Suprapubic skin (tissue), 4 donors: ENCODE data around the gene ZNRF3. TPM values are rescaled to one million over a fixed set of nuclear protein-coding genes. Genes with fewer than 3 reads are reported as not detected.

ENCODE experiments used
- DNase-seq, 2 donors: peaks; one replicate each; pipeline ENCODE4 v3.0.0-alpha.2; 2019; ENCODE audit warnings: low spot score in 2 of 2
- H3K27ac ChIP-seq: fragments of 200-600 bp; sonication (generic); one replicate; pipeline ENCODE4 v1.5.1; 2019
- H3K27me3 ChIP-seq: fragments of 200-600 bp; sonication (generic); one replicate; pipeline ENCODE4 v1.5.1; 2019
- H3K36me3 ChIP-seq: fragments of 200-600 bp; sonication (generic); one replicate; pipeline ENCODE4 v1.5.1; 2019
- H3K4me1 ChIP-seq: fragments of 200-600 bp; sonication (generic); one replicate; pipeline ENCODE4 v1.5.1; 2019
- H3K4me3 ChIP-seq: fragments of 200-600 bp; sonication (generic); one replicate; pipeline ENCODE4 v1.5.1; 2019; ENCODE audit warnings: mild to moderate bottlenecking
- H3K9me3 ChIP-seq: fragments of 200-600 bp; sonication (generic); one replicate; pipeline ENCODE4 v1.5.1; 2019
- EP300 ChIP-seq: sonication (generic); formaldehyde crosslinking; IDR thresholded peaks from one replicate; pipeline ENCODE4 v1.6.1; 2017; ENCODE audit warnings: antibody characterized with exemption
- POLR2A ChIP-seq, 2 donors: fragments of 450-650 bp; IDR thresholded peaks; one replicate each; pipeline ENCODE4 v1.6.1; 2017; ENCODE audit warnings: antibody characterized with exemption in 2 of 2, mild to moderate bottlenecking in 2 of 2, moderate library complexity in 2 of 2
- POLR2AphosphoS5 ChIP-seq, 3 donors: sonication (generic); formaldehyde crosslinking; IDR thresholded peaks; one replicate each; pipeline ENCODE4 v1.6.1; 2017; ENCODE audit warnings: antibody characterized with exemption in 3 of 3
- WGBS: methylation state at CpG from one replicate; pipeline ENCODE4 v1.1.5; 2018; 5-methylcytosine and 5-hydroxymethylcytosine counted together
- total RNA-seq, 4 donors: library from RNA; depleted of rRNA; stranded (reverse); fragments of >200 nt; gene quantifications; one replicate each; pipeline ENCODE4 v1.1.0, GENCODE V29; 2016
- TF ChIP-seq, protein P1 (sequence below), 2 donors: fragments of 200-600 bp in 1 of 2; fragments of 450-650 bp in 1 of 2; sonication (generic) in 1 of 2; IDR thresholded peaks; one replicate each; pipeline ENCODE4 v1.5.1; 2016 to 2019; ENCODE audit warnings: antibody characterized with exemption in 2 of 2, mild to moderate bottlenecking in 1 of 2, moderate library complexity in 1 of 2

ZNRF3 gene
- total RNA-seq, 4 donors from 2014 or later = 13.3 to 20.7 (median 18.4) TPM

DNA sequence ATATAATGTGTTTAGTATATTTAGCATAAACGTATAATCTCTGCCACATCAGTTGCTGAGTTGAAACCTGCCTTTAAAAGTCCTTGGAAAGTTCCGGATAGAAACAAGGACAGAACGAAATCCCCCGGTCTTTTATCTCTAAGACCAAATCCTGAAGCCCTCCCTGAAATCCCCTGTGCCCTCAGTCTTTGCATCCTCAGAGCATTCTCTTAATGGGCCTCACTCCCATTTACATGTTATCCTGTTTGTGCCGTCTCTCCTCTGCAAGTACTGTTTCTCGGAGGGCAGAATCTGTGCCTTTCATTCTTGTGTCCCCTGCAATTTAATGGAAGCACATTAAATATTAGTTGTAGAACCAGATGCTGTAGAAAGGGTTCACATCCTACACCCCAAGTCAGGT lies 56.0 kb downstream of the ZNRF3 start:
- no peak overlapping the region for H3K27ac ChIP-seq
- no peak for DNase-seq
- 81% methylated on average over 6 of the region's 6 CpGs for WGBS
- no peaks in the 10 kb centered on the region for H3K27me3 ChIP-seq
- H3K4me3 ChIP-seq = no peak overlapping the region
- TF ChIP-seq EP300 (no peak), POLR2A (IDR thresholded peaks at IDR 0.05) (no peak), POLR2AphosphoS5 (IDR thresholded peaks at IDR 0.05) (no peak)
- TF ChIP-seq, protein P1, sequence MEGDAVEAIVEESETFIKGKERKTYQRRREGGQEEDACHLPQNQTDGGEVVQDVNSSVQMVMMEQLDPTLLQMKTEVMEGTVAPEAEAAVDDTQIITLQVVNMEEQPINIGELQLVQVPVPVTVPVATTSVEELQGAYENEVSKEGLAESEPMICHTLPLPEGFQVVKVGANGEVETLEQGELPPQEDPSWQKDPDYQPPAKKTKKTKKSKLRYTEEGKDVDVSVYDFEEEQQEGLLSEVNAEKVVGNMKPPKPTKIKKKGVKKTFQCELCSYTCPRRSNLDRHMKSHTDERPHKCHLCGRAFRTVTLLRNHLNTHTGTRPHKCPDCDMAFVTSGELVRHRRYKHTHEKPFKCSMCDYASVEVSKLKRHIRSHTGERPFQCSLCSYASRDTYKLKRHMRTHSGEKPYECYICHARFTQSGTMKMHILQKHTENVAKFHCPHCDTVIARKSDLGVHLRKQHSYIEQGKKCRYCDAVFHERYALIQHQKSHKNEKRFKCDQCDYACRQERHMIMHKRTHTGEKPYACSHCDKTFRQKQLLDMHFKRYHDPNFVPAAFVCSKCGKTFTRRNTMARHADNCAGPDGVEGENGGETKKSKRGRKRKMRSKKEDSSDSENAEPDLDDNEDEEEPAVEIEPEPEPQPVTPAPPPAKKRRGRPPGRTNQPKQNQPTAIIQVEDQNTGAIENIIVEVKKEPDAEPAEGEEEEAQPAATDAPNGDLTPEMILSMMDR (IDR thresholded peaks at IDR 0.05) = no peak
- H3K36me3 ChIP-seq = no peaks in the 10 kb centered on the region
- no peaks in the 10 kb centered on the region for H3K9me3 ChIP-seq
- no peaks in the 10 kb centered on the region for H3K4me1 ChIP-seq

DNA sequence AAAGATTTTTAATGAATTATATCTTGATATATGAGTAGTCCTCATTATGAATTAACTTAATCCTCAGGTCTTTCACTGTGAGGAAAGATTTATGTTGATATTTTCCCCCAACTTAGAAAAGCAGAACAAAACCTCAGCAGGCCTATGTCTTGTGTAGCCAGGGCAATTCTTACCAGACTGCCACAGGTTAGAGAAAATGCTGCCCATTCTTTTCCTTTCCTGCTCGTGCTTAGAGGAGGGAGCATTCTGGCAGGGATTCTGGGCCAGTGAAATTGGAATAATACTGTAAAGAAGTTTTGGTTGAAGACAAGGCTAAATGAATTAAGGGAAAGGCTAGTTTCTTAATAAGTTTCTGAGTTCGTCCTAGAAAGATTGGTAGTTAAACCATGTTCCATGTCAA lies 56.6 kb downstream of the ZNRF3 start:
- no peaks in the 10 kb centered on the region for H3K4me1 ChIP-seq
- TF ChIP-seq POLR2AphosphoS5 (IDR thresholded peaks at IDR 0.05) (no peak), EP300 (no peak), POLR2A (IDR thresholded peaks at IDR 0.05) (no peak)
- TF ChIP-seq, protein P1 (IDR thresholded peaks at IDR 0.05) = no peak

GRCh38 chr22:28940441-28940840 lies 57.1 kb downstream of the ZNRF3 start:
- no peak for DNase-seq
- Histone ChIP-seq H3K4me1 (no peaks in the 10 kb centered on the region), H3K36me3 (no peaks in the 10 kb centered on the region), H3K4me3 (no peak overlapping the region), H3K27me3 (no peaks in the 10 kb centered on the region), H3K27ac (no peak overlapping the region), H3K9me3 (no peaks in the 10 kb centered on the region)
- TF ChIP-seq EP300 (no peak), POLR2A (IDR thresholded peaks at IDR 0.05) (no peak), POLR2AphosphoS5 (IDR thresholded peaks at IDR 0.05) (no peak)
- TF ChIP-seq, protein P1 (IDR thresholded peaks at IDR 0.05) = no peak
- WGBS = 76% methylated on average over 5 of the region's 5 CpGs

More for the DNA sequence above, 56.6 kb downstream of the ZNRF3 start:
- Histone ChIP-seq H3K27ac (no peak overlapping the region), H3K4me3 (no peak overlapping the region), H3K36me3 (no peaks in the 10 kb centered on the region), H3K27me3 (no peaks in the 10 kb centered on the region), H3K9me3 (no peaks in the 10 kb centered on the region)
- DNase-seq = no peak
- WGBS = 46% methylated on average over 2 of the region's 2 CpGs

DNA sequence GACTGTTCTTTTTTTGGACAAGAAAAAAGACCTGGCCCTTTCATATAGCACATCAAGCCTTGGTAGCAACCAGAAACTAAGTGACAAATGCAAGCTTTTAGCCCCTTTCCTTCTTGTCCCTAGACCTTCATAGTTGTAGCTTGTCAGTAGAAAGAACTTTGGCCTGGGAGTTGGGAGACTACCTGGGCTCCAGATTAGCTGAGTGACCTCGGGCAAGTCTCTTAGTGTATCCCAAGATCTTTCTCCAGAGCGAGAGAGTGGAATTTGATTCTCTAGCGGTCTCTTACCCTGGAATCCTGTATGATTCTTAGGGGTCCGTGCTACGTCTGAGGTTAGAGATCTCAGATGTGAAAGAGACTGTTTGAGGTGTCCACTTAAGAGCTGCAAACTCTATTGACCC lies 59.0 kb downstream of the ZNRF3 start:
- no peak for DNase-seq
- H3K4me3 ChIP-seq = no peak overlapping the region
- H3K4me1 ChIP-seq = no peaks in the 10 kb centered on the region
- no peak overlapping the region for H3K27ac ChIP-seq
- no peaks in the 10 kb centered on the region for H3K36me3 ChIP-seq
- TF ChIP-seq POLR2AphosphoS5 (IDR thresholded peaks at IDR 0.05) (no peak), POLR2A (IDR thresholded peaks at IDR 0.05) (no peak), EP300 (no peak)
- TF ChIP-seq, protein P1 (IDR thresholded peaks at IDR 0.05) = no peak
- peaks cover 3% of the 10 kb centered on the region for H3K9me3 ChIP-seq
- WGBS = 97% methylated on average over 5 of the region's 5 CpGs
- no peaks in the 10 kb centered on the region for H3K27me3 ChIP-seq

DNA sequence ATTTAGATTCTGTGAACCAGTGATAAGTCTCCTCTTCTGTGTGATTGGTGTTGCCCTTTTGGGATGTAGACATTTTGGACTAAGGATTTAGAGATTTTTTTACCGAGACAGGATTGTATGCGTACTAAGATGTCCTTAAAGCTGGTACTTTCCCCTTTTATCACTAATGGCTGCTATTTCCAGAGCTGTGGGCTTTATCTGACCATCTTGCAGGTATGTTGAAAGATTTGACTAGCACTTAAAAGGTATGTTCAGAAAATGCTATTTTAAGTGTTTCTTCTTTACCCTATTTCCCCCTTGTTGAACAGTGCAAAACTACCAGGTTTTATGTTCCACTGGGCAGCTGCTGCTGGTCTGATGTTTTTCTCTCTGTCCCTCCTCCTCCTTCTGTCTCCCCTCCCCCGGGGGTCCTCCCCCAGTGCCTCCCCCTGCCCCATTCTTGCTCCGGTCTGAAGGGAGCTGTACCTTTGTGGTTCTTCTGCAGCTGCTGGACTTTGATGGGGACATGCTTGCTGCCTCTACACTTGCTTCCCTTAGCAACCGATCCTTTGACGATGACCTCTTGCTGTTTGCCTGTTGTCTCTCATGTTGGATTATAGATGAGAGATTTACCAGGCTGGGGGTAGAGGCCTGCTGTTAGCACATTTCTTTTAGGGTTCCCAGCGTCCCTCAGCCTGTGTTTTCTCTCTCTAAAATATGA lies 59.6 kb downstream of the ZNRF3 start:
- no peaks in the 10 kb centered on the region for H3K4me1 ChIP-seq
- H3K27me3 ChIP-seq = no peaks in the 10 kb centered on the region
- no peaks in the 10 kb centered on the region for H3K36me3 ChIP-seq
- WGBS = 77% methylated on average over 7 of the region's 7 CpGs
- no peak for DNase-seq
- no peak overlapping the region for H3K27ac ChIP-seq
- H3K9me3 ChIP-seq = peaks cover 3% of the 10 kb centered on the region
- H3K4me3 ChIP-seq = no peak overlapping the region
- TF ChIP-seq EP300 = no peak
- TF ChIP-seq POLR2A (IDR thresholded peaks at IDR 0.05) = no peak
- TF ChIP-seq POLR2AphosphoS5 (IDR thresholded peaks at IDR 0.05) = no peak
- TF ChIP-seq, protein P1 (IDR thresholded peaks at IDR 0.05) = no peak
